GM06990 (cell line): Measurements from ENCODE around the gene GNAI3.

Experiments used
- DNase-seq: peaks from one replicate; pipeline ENCODE4 v3.0.0-alpha.2; 2011; ENCODE audit not compliant: insufficient read length; ENCODE audit errors: extremely low read depth
- H3K27me3 ChIP-seq: replicated peaks from 2 replicates; pipeline ENCODE4 v1.6.0; 2011; ENCODE audit warnings: low read length; ENCODE audit not compliant: control insufficient read depth, insufficient read depth
- H3K36me3 ChIP-seq: 2 replicates; pipeline ENCODE4 v1.5.1; 2011; ENCODE audit warnings: low read length; ENCODE audit not compliant: control insufficient read depth, insufficient read depth
- H3K4me3 ChIP-seq: replicated peaks from 2 replicates; pipeline ENCODE4 v1.5.1; 2011; ENCODE audit warnings: low read depth, mild to moderate bottlenecking, control low read depth, low read length
- CTCF ChIP-seq: IDR thresholded peaks from 2 replicates; pipeline ENCODE4 v1.5.1; 2011; ENCODE audit warnings: low read length, control low read depth, mild to moderate bottlenecking, inconsistent platforms; ENCODE audit not compliant: insufficient read depth, poor library complexity, severe bottlenecking

GNAI3 gene

DNA sequence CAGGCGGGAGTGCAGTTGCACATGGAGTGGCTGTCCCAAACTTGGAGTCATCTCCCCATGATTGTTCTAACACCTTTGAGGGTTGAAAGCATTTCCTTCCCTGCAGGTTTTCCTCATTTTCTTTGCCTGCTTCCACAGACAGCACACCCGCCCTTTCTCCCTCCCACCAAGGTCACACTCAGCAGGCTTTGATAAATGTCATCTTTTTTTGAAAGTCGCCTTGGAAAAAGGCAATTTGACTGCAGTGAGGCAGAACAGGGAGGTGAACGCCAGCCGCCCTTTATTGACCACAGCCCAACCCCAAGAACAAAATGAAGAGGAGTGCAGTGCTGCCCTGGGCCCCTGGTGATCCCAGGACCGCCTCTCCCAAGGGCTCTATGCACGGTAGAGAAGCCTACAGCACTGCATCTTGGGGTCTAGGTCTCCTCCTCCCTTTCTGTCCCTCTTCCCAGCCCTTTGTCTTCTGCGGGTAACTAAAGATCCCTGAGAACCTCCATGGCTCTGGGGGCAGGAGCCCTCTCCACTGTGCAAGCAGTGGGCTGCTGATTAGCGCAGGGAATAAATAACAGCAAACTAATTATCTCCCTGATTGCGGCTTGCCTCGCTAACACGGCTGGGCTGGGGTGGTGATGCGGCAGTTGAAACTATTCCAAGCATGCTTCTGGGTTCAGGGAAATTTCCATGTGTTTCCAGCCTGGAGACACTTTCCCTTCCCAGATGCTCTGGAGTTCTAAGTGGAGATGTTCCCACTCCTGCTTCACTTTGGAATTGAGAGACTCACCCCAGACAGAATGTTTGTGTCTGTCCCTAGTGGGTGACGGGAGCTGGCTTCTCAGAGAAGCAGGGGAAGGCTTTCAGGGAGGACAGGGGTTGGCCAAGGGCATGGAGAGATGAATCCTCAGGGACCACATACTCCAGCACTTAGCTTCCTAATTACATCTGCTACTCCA, 27.1 kb upstream of the GNAI3 start:
- Histone ChIP-seq H3K27me3 (no peaks in the 10 kb centered on the region), H3K4me3 (no peak overlapping the region), H3K36me3 (no peaks in the 10 kb centered on the region)
- TF ChIP-seq CTCF: no peak
- no peak for DNase-seq

DNA sequence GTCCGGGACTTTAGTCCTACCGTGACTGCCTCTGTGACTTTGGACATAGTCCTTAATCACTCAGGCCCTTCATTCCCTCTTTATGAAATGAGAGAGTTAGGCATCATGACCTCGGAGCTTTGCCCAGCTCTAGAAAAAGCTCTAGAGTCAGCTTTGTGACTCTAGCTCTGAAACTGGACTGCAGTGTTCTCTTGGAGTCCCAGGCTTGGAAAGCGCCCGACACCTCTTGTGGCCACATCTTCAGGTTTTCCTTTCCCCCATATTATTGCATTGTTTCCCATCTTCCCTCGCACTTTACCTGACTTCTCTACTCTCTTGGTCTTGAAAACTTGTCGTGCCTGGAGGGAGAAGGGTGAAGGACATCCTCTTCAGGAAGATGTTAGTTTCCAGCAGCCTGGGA, 26.4 kb upstream of the GNAI3 start:
- H3K4me3 ChIP-seq: no peak overlapping the region
- TF ChIP-seq CTCF: no peak
- no peak for DNase-seq
- H3K36me3 ChIP-seq: no peaks in the 10 kb centered on the region
- H3K27me3 ChIP-seq: no peaks in the 10 kb centered on the region

- no peaks in the 10 kb centered on the region for H3K36me3 ChIP-seq
- no peak overlapping the region for H3K4me3 ChIP-seq
- no peaks in the 10 kb centered on the region for H3K27me3 ChIP-seq
- no peak for TF ChIP-seq CTCF
- no peak for DNase-seq
These were observed 24.7 kb upstream of the GNAI3 start for GRCh38 chr1:109523706-109524105.

GRCh38 chr1:109527098-109527811, 21.2 kb upstream of the GNAI3 start:
- no peak overlapping the region for H3K4me3 ChIP-seq
- no peak for TF ChIP-seq CTCF
- H3K27me3 ChIP-seq: no peaks in the 10 kb centered on the region
- DNase-seq: peak; percentile 58
- H3K36me3 ChIP-seq: no peaks in the 10 kb centered on the region

GRCh38 chr1:109527846-109528695, 20.3 kb upstream of the GNAI3 start:
- DNase-seq: no peak
- TF ChIP-seq CTCF: no peak
- Histone ChIP-seq H3K36me3 (no peaks in the 10 kb centered on the region), H3K27me3 (no peaks in the 10 kb centered on the region), H3K4me3 (no peak overlapping the region)
